Measurements from ENCODE around the gene TRIM65. TPM values are rescaled to one million over a fixed set of nuclear protein-coding genes. Genes with fewer than 3 reads are reported as not detected.

Gene TRIM65
- total and polyA plus RNA-seq, 2 experiments from 2014 or later, result 13.8 to 54.0 TPM

GRCh38 chr17:75839942-75840798 lies 56.6 kb downstream of the TRIM65 start:
- TF ChIP-seq STAT1 (IDR thresholded peaks at IDR 0.05; ENCODE audit: unreplicated experiment) (no peak), POLR2AphosphoS5 (IDR thresholded peaks at IDR 0.05; ENCODE audit: low read depth) (no peak), EZH2 (IDR thresholded peaks at IDR 0.05; ENCODE audit: low read depth, unreplicated experiment) (no peak), EZH2phosphoT487 (IDR thresholded peaks at IDR 0.05; ENCODE audit: unreplicated experiment) (no peak), NANOG (IDR thresholded peaks at IDR 0.05; ENCODE audit: borderline replicate concordance) (no peak)

More at GRCh38 chr17:75839942-75840798, 56.6 kb downstream of the TRIM65 start:
- Histone ChIP-seq H3K4me2 (no peak overlapping the region), H3K4me3 (no peak overlapping the region), H2AFZ (no peak overlapping the region), H3K36me3 (ENCODE audit: insufficient read depth) (no peaks in the 10 kb centered on the region), H3K79me2 (replicated peaks; ENCODE audit: insufficient read depth) (no peaks in the 10 kb centered on the region), H3F3A (replicated peaks; ENCODE audit: low read depth) (no peaks in the 10 kb centered on the region), H3K27me3 (ENCODE audit: insufficient read depth) (no peaks in the 10 kb centered on the region), H3K9me2 (ENCODE audit: insufficient read depth) (no peaks in the 10 kb centered on the region), H3K27ac (ENCODE audit: low read depth) (no peak overlapping the region), H4K20me1 (replicated peaks; ENCODE audit: insufficient read depth) (no peaks in the 10 kb centered on the region), H3K4me1 (ENCODE audit: insufficient read depth) (peaks cover 8% of the 10 kb centered on the region)
- ATAC-seq, result no peak
- Mint-ChIP-seq H3K9me3 (no peaks in the 10 kb centered on the region; the same call in 2 of the 3 replicates), H3K4me1 (peaks cover 7% of the 10 kb centered on the region; the same call in 2 of the 3 replicates), H3K4me3 (no peak overlapping the region), H3K36me3 (ENCODE audit: low read depth) (no peaks in the 10 kb centered on the region), H3K27ac (no peak overlapping the region), H3K27me3 (ENCODE audit: insufficient read depth, low read depth, poor library complexity) (peaks cover 4% of the 10 kb centered on the region)
- no peak for DNase-seq (ENCODE audit: low spot score)

Other genes starting within 250 kb of the TRIM65 start
- 23.3 and 24.5 TPM in 2 replicates for gene RECQL5, start 229.8 kb downstream of the TRIM65 start, total RNA-seq (2014; rRNA removed; shearing (Covaris generic))
- 19.9 and 20.0 TPM in 2 replicates for gene RECQL5, start 229.8 kb downstream of the TRIM65 start, polyA plus RNA-seq (2016; fragmentation: Nextera tagmentation; extraction: Ambion mirVana)
- 44.9 and 60.9 TPM in 2 replicates for gene SAP30BP, start 229.6 kb downstream of the TRIM65 start, total RNA-seq (2014; rRNA removed; shearing (Covaris generic))
- gene SAP30BP, start 229.6 kb downstream of the TRIM65 start, polyA plus RNA-seq (2016; fragmentation: Nextera tagmentation; extraction: Ambion mirVana), result 95.0 and 97.9 TPM in 2 replicates
- 9.7 and 10.3 TPM in 2 replicates for gene ITGB4, start 175.5 kb downstream of the TRIM65 start, total RNA-seq (2014; rRNA removed; shearing (Covaris generic))
- gene ITGB4, start 175.5 kb downstream of the TRIM65 start, polyA plus RNA-seq (2016; fragmentation: Nextera tagmentation; extraction: Ambion mirVana), result 4.2 and 6.1 TPM in 2 replicates
- 30.5 TPM in 2 replicates for gene GALK1, start 131.8 kb downstream of the TRIM65 start, total RNA-seq (2014; rRNA removed; shearing (Covaris generic))
- 31.7 and 34.7 TPM in 2 replicates for gene GALK1, start 131.8 kb downstream of the TRIM65 start, polyA plus RNA-seq (2016; fragmentation: Nextera tagmentation; extraction: Ambion mirVana)
- 65.2 and 67.0 TPM in 2 replicates for gene UNK, start 112.1 kb downstream of the TRIM65 start, total RNA-seq (2014; rRNA removed; shearing (Covaris generic))
- 16.6 and 21.8 TPM in 2 replicates for gene UNK, start 112.1 kb downstream of the TRIM65 start, polyA plus RNA-seq (2016; fragmentation: Nextera tagmentation; extraction: Ambion mirVana)
- gene UNC13D, start 52.5 kb downstream of the TRIM65 start, total RNA-seq (2014; rRNA removed; shearing (Covaris generic)), result 3.8 and 5.9 TPM in 2 replicates
- gene UNC13D, start 52.5 kb downstream of the TRIM65 start, polyA plus RNA-seq (2016; fragmentation: Nextera tagmentation; extraction: Ambion mirVana), result 10.5 and 10.8 TPM in 2 replicates
- gene WBP2, start 41.6 kb downstream of the TRIM65 start, total RNA-seq (2014; rRNA removed; shearing (Covaris generic)), result 34.9 and 36.2 TPM in 2 replicates
- 59.5 and 63.5 TPM in 2 replicates for gene WBP2, start 41.6 kb downstream of the TRIM65 start, polyA plus RNA-seq (2016; fragmentation: Nextera tagmentation; extraction: Ambion mirVana)
- gene TRIM47, start 18.4 kb downstream of the TRIM65 start, total RNA-seq (2014; rRNA removed; shearing (Covaris generic)), result 9.9 and 12.5 TPM in 2 replicates
- 7.2 TPM in 2 replicates for gene TRIM47, start 18.4 kb downstream of the TRIM65 start, polyA plus RNA-seq (2016; fragmentation: Nextera tagmentation; extraction: Ambion mirVana)
- 47.2 and 63.6 TPM in 2 replicates for gene MRPL38, start 7.9 kb upstream of the TRIM65 start, total RNA-seq (2014; rRNA removed; shearing (Covaris generic))
- gene MRPL38, start 7.9 kb upstream of the TRIM65 start, polyA plus RNA-seq (2016; fragmentation: Nextera tagmentation; extraction: Ambion mirVana), result 86.7 and 90.0 TPM in 2 replicates
- 11.8 and 17.4 TPM in 2 replicates for gene FBF1, start 44.1 kb upstream of the TRIM65 start, total RNA-seq (2014; rRNA removed; shearing (Covaris generic))
- gene FBF1, start 44.1 kb upstream of the TRIM65 start, polyA plus RNA-seq (2016; fragmentation: Nextera tagmentation; extraction: Ambion mirVana), result 8.8 and 9.7 TPM in 2 replicates
- 32.8 and 32.9 TPM in 2 replicates for gene ACOX1, start 82.2 kb upstream of the TRIM65 start, total RNA-seq (2014; rRNA removed; shearing (Covaris generic))
- 11.9 and 12.8 TPM in 2 replicates for gene ACOX1, start 82.2 kb upstream of the TRIM65 start, polyA plus RNA-seq (2016; fragmentation: Nextera tagmentation; extraction: Ambion mirVana)
- gene TEN1, start 82.3 kb upstream of the TRIM65 start, total RNA-seq (2014; rRNA removed; shearing (Covaris generic)), result 11.3 TPM in 2 replicates
- gene TEN1, start 82.3 kb upstream of the TRIM65 start, polyA plus RNA-seq (2016; fragmentation: Nextera tagmentation; extraction: Ambion mirVana), result 13.2 and 14.1 TPM in 2 replicates
- 5.9 and 10.2 TPM in 2 replicates for gene CDK3, start 103.9 kb upstream of the TRIM65 start, total RNA-seq (2014; rRNA removed; shearing (Covaris generic))
- gene CDK3, start 103.9 kb upstream of the TRIM65 start, polyA plus RNA-seq (2016; fragmentation: Nextera tagmentation; extraction: Ambion mirVana), result 7.8 and 7.9 TPM in 2 replicates
- 0.62 and 1.3 TPM in 2 replicates for gene EVPL, start 130.4 kb upstream of the TRIM65 start, total RNA-seq (2014; rRNA removed; shearing (Covaris generic))
- 0.47 and 0.59 TPM in 2 replicates for gene EVPL, start 130.4 kb upstream of the TRIM65 start, polyA plus RNA-seq (2016; fragmentation: Nextera tagmentation; extraction: Ambion mirVana)
- gene SRP68, start 175.6 kb upstream of the TRIM65 start, total RNA-seq (2014; rRNA removed; shearing (Covaris generic)), result 60.3 and 62.8 TPM in 2 replicates
- 30.7 and 34.2 TPM in 2 replicates for gene SRP68, start 175.6 kb upstream of the TRIM65 start, polyA plus RNA-seq (2016; fragmentation: Nextera tagmentation; extraction: Ambion mirVana)
- gene GALR2, start 177.8 kb upstream of the TRIM65 start, total RNA-seq (2014; rRNA removed; shearing (Covaris generic)), result 0.70 and 2.2 TPM in 2 replicates
- 0.50 and 0.80 TPM in 2 replicates for gene GALR2, start 177.8 kb upstream of the TRIM65 start, polyA plus RNA-seq (2016; fragmentation: Nextera tagmentation; extraction: Ambion mirVana)
- gene ZACN, start 182.2 kb upstream of the TRIM65 start, total RNA-seq (2014; rRNA removed; shearing (Covaris generic)), result not detected in 2 replicates
- gene ZACN, start 182.2 kb upstream of the TRIM65 start, polyA plus RNA-seq (2016; fragmentation: Nextera tagmentation; extraction: Ambion mirVana), result 0.47 and 0.82 TPM in 2 replicates
- gene EXOC7, start 206.8 kb upstream of the TRIM65 start, total RNA-seq (2014; rRNA removed; shearing (Covaris generic)), result 65.9 and 75.4 TPM in 2 replicates
- gene EXOC7, start 206.8 kb upstream of the TRIM65 start, polyA plus RNA-seq (2016; fragmentation: Nextera tagmentation; extraction: Ambion mirVana), result 77.4 and 77.5 TPM in 2 replicates
- 8.7 and 12.3 TPM in 2 replicates for gene FOXJ1, start 244.3 kb upstream of the TRIM65 start, total RNA-seq (2014; rRNA removed; shearing (Covaris generic))
- 2.3 and 2.8 TPM in 2 replicates for gene FOXJ1, start 244.3 kb upstream of the TRIM65 start, polyA plus RNA-seq (2016; fragmentation: Nextera tagmentation; extraction: Ambion mirVana)